Testis (tissue), 3 donors: ENCODE data around the gene SLC22A9. TPM values are rescaled to one million over a fixed set of nuclear protein-coding genes. Genes with fewer than 3 reads are reported as not detected.

Source experiments
- DNase-seq: peaks from one replicate; pipeline ENCODE4 v3.0.0-alpha.2; 2019
- H3K27ac ChIP-seq, 2 donors: fragments of 200-600 bp; sonication (generic); one replicate each; pipeline ENCODE4 v1.5.1; 2019
- H3K27me3 ChIP-seq: fragments of 200-600 bp; sonication (generic); one replicate; pipeline ENCODE4 v1.5.1; 2019
- H3K36me3 ChIP-seq: fragments of 200-600 bp; sonication (generic); one replicate; pipeline ENCODE4 v1.5.1; 2017; ENCODE audit warnings: low read depth; ENCODE audit errors: missing control alignments
- H3K4me1 ChIP-seq: fragments of 200-600 bp; sonication (generic); one replicate; pipeline ENCODE4 v1.5.1; 2019
- H3K4me3 ChIP-seq, 2 donors: fragments of 200-600 bp; sonication (generic); one replicate each; pipeline ENCODE4 v1.5.1; 2017 to 2019
- H3K9me3 ChIP-seq: fragments of 200-600 bp; sonication (generic); one replicate; pipeline ENCODE4 v1.5.1; 2017
- POLR2A ChIP-seq: fragments of 450-650 bp; IDR thresholded peaks from one replicate; pipeline ENCODE4 v1.6.1; 2017; ENCODE audit warnings: antibody characterized with exemption, mild to moderate bottlenecking, moderate library complexity
- WGBS, 2 donors: methylation state at CpG; one replicate each; pipeline ENCODE4 v1.1.5; 2018; 5-methylcytosine and 5-hydroxymethylcytosine counted together
- intact Hi-C: fragments of 100-400 bp; cut with DNase I; formaldehyde crosslinking; loops from one replicate; pipeline ENCODE4 v1.15.1; 2023; ENCODE audit warnings: low total_unique reads
- polyA plus RNA-seq: library from polyadenylated mRNA; stranded (reverse); fragments of 350-450 nt; fragmentation: Illumina TruSeq; extraction: RNeasy Lipid Tissue Mini Kit (QIAGEN cat#74804); gene quantifications from one replicate; pipeline ENCODE4 v1.2.3, GENCODE V29; 2014; ENCODE audit warnings: low read depth, low replicate concordance; ENCODE audit not compliant: insufficient read depth
- total RNA-seq, 2 donors: library from RNA; depleted of rRNA; stranded (reverse); fragments of >200 nt; gene quantifications; one replicate each; pipeline ENCODE4 v1.2.3, GENCODE V29; 2016
- TF ChIP-seq, protein P1 (sequence below), 3 experiments: fragments of 450-650 bp in 2 of 3; fragments of 200-600 bp in 1 of 3; sonication (generic) in 1 of 3; IDR thresholded peaks; one replicate each; pipeline ENCODE4 v1.5.1; 2016 to 2019; ENCODE audit warnings: antibody characterized with exemption in 3 of 3, mild to moderate bottlenecking in 2 of 3, moderate library complexity in 1 of 3

Gene SLC22A9
- total and polyA plus RNA-seq, 3 donors from 2014 or later: not detected

DNA sequence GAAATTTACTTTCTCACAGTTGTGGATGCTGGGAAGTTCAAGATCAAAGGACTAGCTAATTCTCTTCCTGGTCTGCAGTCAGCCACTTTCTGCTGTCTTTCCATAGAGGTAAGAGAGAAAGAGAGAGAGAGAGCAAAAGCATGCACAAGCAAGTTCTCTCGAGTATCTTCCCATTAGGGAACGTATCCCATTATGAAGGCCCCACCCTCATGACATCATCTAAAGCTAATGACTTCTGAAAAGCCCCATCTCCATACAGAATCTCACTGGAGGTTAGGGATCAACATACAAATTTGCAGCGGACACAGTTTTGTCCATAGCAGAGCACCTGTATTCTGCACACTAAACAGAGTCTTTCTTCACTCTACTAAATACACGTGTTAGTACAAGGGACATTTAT lies 17.4 kb upstream of the SLC22A9 start:
- no peak for TF ChIP-seq POLR2A
- TF ChIP-seq, protein P1, sequence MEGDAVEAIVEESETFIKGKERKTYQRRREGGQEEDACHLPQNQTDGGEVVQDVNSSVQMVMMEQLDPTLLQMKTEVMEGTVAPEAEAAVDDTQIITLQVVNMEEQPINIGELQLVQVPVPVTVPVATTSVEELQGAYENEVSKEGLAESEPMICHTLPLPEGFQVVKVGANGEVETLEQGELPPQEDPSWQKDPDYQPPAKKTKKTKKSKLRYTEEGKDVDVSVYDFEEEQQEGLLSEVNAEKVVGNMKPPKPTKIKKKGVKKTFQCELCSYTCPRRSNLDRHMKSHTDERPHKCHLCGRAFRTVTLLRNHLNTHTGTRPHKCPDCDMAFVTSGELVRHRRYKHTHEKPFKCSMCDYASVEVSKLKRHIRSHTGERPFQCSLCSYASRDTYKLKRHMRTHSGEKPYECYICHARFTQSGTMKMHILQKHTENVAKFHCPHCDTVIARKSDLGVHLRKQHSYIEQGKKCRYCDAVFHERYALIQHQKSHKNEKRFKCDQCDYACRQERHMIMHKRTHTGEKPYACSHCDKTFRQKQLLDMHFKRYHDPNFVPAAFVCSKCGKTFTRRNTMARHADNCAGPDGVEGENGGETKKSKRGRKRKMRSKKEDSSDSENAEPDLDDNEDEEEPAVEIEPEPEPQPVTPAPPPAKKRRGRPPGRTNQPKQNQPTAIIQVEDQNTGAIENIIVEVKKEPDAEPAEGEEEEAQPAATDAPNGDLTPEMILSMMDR (IDR thresholded peaks at IDR 0.05): no peak
- H3K36me3 ChIP-seq: no peaks in the 10 kb centered on the region
- H3K4me3 ChIP-seq: no peak overlapping the region
- intact Hi-C loops: no loop called here
- no peak for DNase-seq
- H3K27ac ChIP-seq: no peak overlapping the region
- H3K4me1 ChIP-seq: no peaks in the 10 kb centered on the region
- H3K27me3 ChIP-seq: no peaks in the 10 kb centered on the region
- H3K9me3 ChIP-seq: no peaks in the 10 kb centered on the region
- 74 to 76% methylated on average over 4 of the region's 4 CpGs for WGBS, 2 donors

DNA sequence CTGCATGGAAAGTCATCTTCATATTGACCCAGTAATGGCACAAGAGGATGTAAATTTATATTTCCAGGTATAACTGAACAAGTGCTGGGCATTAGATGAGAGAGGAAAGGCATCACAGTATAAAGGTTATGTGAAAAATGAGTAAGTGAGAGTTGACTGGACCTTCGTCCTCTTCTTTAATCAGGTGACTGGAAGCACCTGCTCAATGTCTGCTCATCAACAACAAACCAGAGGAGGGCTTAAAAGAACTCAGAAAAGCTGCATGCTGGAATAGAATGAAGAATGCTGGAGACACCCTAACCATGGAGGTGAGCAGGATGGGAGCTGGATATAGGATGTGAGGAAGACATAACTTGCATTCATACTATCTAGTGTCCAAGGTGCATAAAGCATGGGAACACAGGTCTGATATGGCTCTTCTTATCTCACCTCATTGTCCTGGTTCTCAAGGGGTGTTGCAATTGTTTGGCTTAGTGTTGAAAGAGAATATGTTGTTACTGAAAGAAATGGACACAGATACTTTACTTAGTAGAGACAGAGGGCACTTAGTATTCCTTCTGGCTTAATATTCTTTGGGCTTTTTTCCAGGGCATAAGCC lies 7.3 kb upstream of the SLC22A9 start:
- no peak for DNase-seq
- Histone ChIP-seq H3K27ac (no peak overlapping the region), H3K36me3 (no peaks in the 10 kb centered on the region), H3K27me3 (no peaks in the 10 kb centered on the region), H3K4me1 (no peaks in the 10 kb centered on the region), H3K9me3 (no peaks in the 10 kb centered on the region), H3K4me3 (no peak overlapping the region)
- TF ChIP-seq, protein P1 (IDR thresholded peaks at IDR 0.05): no peak
- intact Hi-C loops: no loop called here
- WGBS, 2 donors: 60 to 76% methylated on average over 1 of the region's 1 CpG

DNA sequence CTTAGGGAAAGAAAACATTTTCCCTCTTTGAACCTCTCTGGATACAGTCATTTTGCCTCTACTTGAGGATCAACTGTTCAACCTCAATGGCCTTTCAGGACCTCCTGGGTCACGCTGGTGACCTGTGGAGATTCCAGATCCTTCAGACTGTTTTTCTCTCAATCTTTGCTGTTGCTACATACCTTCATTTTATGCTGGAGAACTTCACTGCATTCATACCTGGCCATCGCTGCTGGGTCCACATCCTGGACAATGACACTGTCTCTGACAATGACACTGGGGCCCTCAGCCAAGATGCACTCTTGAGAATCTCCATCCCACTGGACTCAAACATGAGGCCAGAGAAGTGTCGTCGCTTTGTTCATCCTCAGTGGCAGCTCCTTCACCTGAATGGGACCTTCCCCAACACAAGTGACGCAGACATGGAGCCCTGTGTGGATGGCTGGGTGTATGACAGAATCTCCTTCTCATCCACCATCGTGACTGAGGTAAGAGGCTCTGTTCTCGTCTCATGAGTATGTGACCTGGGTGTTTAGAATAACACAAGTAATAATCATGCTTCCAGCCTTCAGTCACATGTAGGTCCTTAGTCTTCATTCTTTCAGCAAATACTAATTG lies 495 bp downstream of the SLC22A9 start:
- Histone ChIP-seq H3K27ac (no peak overlapping the region), H3K4me3 (no peak overlapping the region), H3K4me1 (no peaks in the 10 kb centered on the region), H3K36me3 (no peaks in the 10 kb centered on the region), H3K9me3 (no peaks in the 10 kb centered on the region), H3K27me3 (no peaks in the 10 kb centered on the region)
- WGBS, 2 donors: 80 to 82% methylated on average over 7 of the region's 7 CpGs
- intact Hi-C loops: no loop called here
- TF ChIP-seq, protein P1 (IDR thresholded peaks at IDR 0.05): no peak
- no peak for TF ChIP-seq POLR2A
- no peak for DNase-seq

DNA sequence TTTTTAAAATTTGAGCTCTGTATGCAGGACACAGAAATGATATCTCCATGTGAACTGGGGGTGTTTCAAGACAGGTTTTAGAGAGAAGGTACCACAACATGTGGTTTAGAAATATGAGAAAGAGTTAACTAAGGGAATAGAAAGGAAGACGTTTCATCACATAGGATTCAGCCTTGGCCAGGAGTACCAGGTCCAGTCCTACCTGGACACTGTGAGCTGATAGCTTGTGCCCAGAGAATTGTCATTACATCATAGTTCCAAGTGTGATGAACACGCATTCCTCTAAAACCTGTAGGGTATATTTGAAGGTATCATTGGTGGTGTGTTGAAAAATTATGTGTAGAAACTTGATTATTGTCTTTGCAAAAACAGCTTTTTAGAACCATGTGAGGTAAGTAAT lies 1.8 kb downstream of the SLC22A9 start:
- no peaks in the 10 kb centered on the region for H3K27me3 ChIP-seq
- H3K9me3 ChIP-seq: no peaks in the 10 kb centered on the region
- no peak for TF ChIP-seq POLR2A
- TF ChIP-seq, protein P1 (IDR thresholded peaks at IDR 0.05): no peak
- no peak overlapping the region for H3K27ac ChIP-seq
- intact Hi-C loops: no loop called here
- H3K4me3 ChIP-seq: no peak overlapping the region
- no peak for DNase-seq
- H3K4me1 ChIP-seq: no peaks in the 10 kb centered on the region
- no peaks in the 10 kb centered on the region for H3K36me3 ChIP-seq
- 73 to 83% methylated on average over 2 of the region's 2 CpGs for WGBS, 2 donors

DNA sequence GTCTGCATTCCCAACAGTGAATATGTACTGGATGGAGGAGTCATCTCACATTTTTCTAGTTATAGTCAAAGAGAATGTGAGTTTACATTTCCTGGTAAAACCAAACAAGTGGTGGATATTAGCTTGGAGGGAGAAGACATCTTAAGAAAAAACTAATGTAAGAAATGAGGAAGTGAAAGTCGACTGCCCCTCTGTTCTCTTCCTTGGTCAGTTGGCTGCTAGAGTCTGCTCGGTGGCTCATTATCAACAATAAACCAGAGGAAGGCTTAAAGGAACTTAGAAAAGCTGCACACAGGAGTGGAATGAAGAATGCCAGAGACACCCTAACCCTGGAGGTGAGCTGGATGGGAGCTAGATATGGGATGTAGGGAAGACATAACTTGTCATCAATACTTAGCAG lies 5.8 kb downstream of the SLC22A9 start:
- H3K4me1 ChIP-seq: no peaks in the 10 kb centered on the region
- H3K27ac ChIP-seq: no peak overlapping the region
- DNase-seq: no peak
- intact Hi-C loops: no loop called here
- TF ChIP-seq, protein P1 (IDR thresholded peaks at IDR 0.05): no peak
- no peak for TF ChIP-seq POLR2A
- 57 to 59% methylated on average over 2 of the region's 2 CpGs for WGBS, 2 donors
- no peaks in the 10 kb centered on the region for H3K27me3 ChIP-seq
- no peaks in the 10 kb centered on the region for H3K9me3 ChIP-seq
- no peaks in the 10 kb centered on the region for H3K36me3 ChIP-seq
- H3K4me3 ChIP-seq: no peak overlapping the region
